G401.6 (cell line): ENCODE measurements around the gene SVIL.

Experiments
- FAIRE-seq: peaks from 2 replicates; lab custom pipeline; 2012; peaks lifted over from hg19 to GRCh38; lab: Jason Lieb, UNC

SVIL gene

GRCh38 chr10:29450405-29450804, 184.4 kb downstream of the SVIL start:
- no peak for FAIRE-seq

GRCh38 chr10:29448756-29449592, 185.8 kb downstream of the SVIL start:
- peak; percentile 94 for FAIRE-seq

- no peak for FAIRE-seq
Observed at GRCh38 chr10:29448125-29448524, 186.6 kb downstream of the SVIL start.

GRCh38 chr10:29446327-29446726, 188.4 kb downstream of the SVIL start:
- FAIRE-seq = no peak

DNA sequence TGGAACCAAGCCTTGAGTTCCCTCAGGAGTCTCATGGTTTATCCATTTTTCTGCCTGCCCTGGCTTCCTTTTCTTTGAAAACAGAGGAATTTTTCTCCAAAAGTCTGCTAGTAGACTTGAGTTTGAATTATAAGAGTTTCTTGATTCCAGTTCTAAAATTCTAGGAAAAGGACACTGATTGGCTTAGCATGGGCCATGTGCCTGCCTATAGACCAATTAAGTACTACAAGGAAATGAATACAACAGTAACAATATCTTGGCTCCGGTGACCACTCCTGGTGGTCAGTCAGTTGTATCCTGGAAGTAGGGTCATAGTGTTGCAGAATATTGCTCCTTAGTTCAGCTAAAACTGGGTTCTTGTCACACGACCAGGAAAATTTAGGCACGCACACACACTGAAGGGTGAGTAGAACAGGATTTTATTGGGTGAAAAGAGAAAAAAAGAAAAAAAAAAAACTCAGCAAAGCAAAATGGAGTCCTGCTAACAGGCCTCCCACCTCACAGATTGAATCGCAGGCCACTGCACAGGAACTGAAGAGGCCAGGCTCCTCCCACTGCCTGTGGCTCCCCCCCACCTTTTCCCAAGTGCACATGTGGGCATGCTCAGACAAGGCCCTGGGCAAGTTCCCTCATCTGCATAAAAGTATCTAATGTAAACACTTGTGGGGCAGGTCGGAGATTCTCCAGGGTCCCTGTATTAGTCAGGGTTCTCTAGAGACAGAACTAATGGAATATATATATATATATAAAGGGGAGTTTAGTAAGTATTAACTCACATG, 190.8 kb downstream of the SVIL start:
- FAIRE-seq = peak; percentile 97

- FAIRE-seq = peak; percentile 61
Observed at GRCh38 chr10:29440981-29441380, 193.8 kb downstream of the SVIL start.

DNA sequence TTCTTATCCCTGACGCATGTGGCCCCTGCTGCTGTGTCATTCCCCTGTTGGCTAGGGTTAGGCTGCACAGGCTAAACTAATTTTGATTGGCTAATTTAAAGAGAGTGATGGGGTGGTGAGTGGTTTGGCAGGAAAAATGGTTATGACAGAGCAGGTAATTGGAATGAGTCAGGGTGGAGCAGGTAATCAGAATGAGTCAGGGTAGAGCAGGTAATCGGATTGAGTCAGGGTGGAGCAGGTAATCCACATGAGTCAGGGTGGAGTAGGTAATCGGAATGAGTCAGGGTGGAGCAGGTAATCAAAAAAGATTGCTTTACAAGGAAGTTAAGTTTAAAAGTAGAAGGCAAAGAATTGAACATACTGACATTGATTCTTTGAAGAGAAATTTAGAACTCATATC, 195.8 kb downstream of the SVIL start:
- FAIRE-seq = peak; percentile 100

DNA sequence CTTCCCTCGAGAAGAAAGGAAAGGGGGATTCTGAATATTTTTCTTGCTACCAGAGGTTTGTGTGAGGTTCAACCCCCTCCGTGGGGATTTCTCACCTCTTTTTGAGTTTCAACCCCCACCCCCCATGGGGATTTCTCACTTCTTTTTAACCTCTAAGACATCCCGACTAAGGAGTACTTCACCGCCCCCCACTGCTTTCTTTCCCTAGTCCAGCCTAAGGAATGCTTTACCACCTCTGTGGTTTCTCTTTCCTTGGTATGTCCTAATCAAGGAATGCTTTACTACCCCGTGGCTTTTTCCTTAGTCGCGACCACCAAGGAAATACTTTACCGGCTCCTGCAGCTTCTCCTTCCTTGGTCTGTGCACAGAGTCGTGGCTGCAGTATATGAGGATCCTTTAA, 196.5 kb downstream of the SVIL start:
- FAIRE-seq = no peak

GRCh38 chr10:29437871-29438270, 196.9 kb downstream of the SVIL start:
- FAIRE-seq = no peak

GRCh38 chr10:29435809-29436501, 198.8 kb downstream of the SVIL start:
- peak; percentile 98 for FAIRE-seq

- peak; percentile 89 for FAIRE-seq
Observed at GRCh38 chr10:29434111-29434510, 200.7 kb downstream of the SVIL start.

- FAIRE-seq = peak; percentile 95
Observed at GRCh38 chr10:29431711-29432110, 203.1 kb downstream of the SVIL start.

DNA sequence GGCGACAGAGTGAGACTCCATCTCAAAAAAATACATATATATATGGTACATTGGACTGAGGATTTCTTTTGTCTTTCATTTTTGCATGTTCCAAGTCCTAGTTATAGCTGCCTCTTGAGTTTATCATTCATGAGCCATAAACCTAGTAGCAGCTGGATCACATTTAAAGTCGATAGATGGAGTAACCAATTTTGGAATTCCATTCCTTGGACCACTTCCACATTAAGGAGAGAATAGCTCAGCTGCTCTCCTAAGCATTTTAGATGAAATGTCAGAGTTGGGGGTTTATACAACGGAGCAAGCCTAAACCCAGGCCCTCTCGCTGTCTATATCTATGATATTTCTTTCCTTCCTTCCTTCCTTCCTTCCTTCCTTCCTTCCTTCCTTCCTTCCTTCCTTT, 204.7 kb downstream of the SVIL start:
- no peak for FAIRE-seq

GRCh38 chr10:29428486-29428885, 206.3 kb downstream of the SVIL start:
- FAIRE-seq = no peak

GRCh38 chr10:29427667-29428066, 207.1 kb downstream of the SVIL start:
- FAIRE-seq = no peak

- no peak for FAIRE-seq
Observed at GRCh38 chr10:29426420-29426819, 208.4 kb downstream of the SVIL start.

- FAIRE-seq = no peak
Observed at GRCh38 chr10:29424017-29424416, 210.8 kb downstream of the SVIL start.

GRCh38 chr10:29420744-29421143, 214.0 kb downstream of the SVIL start:
- FAIRE-seq = peak; percentile 13

GRCh38 chr10:29417324-29417723, 217.4 kb downstream of the SVIL start:
- no peak for FAIRE-seq

- no peak for FAIRE-seq
Observed at GRCh38 chr10:29415876-29416275, 218.9 kb downstream of the SVIL start.

DNA sequence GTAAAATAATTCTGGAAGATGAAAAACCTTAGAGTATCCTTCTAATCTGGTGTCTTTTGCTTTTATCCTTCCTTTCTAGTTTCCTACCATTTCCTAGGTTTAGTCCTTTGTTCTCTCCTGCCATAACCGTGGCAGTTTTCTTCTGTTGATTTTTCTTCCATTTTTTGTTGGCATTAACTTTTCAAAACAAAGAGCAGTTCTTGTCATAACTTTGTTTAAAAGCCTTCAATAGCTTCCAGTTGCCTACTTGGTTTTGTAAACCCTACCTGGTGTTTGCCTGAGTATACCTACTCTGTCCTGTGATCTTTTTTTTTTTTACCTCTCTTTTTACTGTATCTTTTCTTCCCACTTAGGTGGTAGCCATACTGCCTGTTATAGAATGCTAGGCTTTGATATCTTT, 220.3 kb downstream of the SVIL start:
- no peak for FAIRE-seq

DNA sequence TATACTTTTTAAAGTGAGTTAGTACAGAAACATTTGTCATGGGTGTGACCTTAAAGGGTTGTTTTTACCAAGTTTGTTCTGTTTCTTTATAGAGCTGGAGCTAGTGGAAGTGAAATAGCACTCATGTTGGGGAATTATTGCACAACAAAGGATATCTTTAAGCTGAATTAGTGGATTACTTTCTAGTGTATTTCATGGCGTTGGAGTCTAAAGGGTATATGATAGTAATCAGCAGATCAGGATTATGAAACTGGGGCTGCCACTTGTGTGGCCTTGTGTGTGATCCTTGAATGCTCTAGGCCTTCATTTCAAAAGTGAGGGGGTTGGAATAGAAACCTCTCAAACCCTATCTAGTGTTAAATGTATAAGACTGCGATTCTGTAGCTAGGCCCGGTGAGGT, 222.3 kb downstream of the SVIL start:
- no peak for FAIRE-seq
